Activated CD4-positive, alpha-beta T cell treated with anti-CD3 and anti-CD28 coated beads, Interleukin-10, Interleukin-2, amounts not matched to agents 100 ng/mL and 50 ng/mL, durations not matched to agents 16 hours and 8 hours (primary cell): ENCODE data around the gene SLC66A2.
"Not testable (repeated sequence)": the region's sequence is repeated elsewhere in the genome, so short reads cannot be mapped to it uniquely, and the experiment has no call there.

Experiments used
- DNase-seq: peaks from one replicate; pipeline ENCODE4 v3.0.0-alpha.2; 2020

SLC66A2 gene

DNA sequence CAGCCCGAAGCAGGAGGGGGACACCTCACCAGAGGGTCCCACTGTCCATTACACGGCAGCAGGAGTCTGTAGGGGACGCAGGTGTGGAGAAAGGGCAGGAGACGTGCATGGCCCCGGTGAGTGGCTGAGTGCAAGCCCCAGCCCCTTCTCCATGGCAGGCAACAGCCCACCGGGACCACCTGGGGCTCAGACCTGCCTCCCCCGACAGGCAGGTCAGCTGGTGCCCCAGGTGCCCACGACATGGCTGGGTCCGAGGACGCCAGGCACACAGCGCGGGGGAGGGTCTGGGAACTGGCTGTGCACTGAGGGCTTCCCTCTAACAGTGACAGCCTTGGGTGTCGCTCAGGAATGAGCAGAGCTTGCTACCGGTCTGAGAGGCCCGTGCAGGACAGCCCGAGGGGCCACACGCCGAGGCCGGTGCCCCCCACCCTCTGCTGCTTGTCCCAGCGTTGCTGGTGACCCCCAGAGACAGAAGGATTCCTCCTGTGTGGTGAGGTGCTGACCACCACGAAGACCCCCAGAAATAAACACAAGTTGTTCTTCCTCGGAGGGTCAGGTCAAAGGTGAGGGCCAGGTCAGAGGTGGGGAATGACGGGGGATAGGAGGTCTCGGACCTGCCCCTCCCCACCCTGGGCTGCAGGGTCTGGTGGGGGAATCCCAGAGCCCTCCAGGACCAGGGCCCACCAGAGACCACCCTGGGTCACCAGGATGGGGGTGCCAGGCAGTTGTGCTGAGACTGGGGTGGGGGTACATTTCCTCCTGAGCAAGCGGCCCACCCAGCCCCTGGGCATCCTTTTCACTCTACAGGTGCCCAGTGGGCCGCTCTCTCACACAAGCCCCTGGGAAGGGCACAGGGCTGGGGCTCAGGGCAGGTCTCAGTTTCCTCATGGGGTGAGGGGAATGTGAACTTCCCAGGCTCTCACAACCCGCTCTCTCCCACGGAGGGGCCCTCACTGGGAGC is 50.6 kb downstream of the SLC66A2 start:
- DNase-seq: no peak

DNA sequence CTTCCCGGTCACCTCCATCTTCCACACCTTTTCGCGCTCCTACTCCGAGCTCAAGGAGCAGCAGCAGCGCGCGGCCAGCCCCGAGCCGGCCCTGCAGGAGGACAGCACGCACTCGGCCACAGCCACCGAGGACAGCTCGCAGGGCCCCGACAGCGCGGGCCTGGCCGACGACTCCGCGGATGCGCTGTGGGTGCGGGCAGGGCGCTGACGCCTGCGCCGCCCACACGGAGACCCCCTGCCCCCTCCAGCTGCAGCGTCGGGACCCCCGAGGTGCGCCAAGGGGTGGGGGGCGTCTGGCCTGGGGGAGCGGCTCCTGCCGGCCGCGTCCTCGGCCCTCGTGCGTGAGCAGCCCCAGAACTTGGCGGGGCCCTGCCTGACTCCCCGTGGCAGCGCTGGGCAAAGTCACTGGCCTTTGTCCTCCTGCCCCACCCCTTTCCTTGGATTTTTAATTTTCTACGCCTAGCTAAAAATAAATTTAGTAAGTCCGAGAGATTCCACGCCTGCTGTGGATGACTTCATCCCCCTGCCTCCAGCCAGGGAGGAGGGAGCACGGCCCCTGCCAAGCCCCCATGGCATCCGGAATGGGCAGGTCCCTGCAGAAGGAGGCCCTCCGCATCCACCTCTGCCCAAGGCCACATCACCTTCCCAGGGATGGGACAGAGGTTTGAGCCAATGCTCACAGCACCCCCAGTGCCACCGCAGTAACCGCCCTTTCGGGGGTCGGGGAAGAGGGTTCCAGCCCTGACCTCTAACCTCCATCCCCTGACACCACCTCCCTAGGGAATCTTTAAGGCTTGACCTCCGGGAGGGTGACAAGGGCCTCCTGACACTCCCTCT is 51.6 kb downstream of the SLC66A2 start:
- DNase-seq: no peak

DNA sequence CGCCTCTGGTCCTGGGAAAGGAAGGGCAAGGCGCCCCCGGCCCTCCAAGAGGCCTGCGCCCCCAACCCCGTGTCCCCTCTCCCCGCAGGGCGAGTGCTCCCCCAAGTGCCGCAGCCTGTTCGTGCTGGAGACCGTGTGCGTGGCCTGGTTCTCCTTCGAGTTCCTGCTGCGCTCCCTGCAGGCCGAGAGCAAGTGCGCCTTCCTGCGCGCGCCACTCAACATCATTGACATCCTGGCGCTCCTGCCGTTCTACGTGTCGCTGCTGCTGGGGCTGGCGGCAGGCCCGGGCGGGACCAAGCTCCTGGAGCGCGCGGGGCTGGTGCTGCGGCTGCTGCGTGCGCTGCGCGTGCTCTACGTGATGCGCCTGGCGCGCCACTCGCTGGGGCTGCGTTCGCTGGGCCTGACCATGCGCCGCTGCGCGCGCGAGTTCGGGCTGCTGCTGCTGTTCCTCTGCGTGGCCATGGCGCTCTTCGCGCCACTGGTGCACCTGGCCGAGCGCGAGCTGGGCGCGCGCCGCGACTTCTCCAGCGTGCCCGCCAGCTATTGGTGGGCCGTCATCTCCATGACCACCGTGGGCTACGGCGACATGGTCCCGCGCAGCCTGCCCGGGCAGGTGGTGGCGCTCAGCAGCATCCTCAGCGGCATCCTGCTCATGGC is 52.4 kb downstream of the SLC66A2 start:
- no peak for DNase-seq

DNA sequence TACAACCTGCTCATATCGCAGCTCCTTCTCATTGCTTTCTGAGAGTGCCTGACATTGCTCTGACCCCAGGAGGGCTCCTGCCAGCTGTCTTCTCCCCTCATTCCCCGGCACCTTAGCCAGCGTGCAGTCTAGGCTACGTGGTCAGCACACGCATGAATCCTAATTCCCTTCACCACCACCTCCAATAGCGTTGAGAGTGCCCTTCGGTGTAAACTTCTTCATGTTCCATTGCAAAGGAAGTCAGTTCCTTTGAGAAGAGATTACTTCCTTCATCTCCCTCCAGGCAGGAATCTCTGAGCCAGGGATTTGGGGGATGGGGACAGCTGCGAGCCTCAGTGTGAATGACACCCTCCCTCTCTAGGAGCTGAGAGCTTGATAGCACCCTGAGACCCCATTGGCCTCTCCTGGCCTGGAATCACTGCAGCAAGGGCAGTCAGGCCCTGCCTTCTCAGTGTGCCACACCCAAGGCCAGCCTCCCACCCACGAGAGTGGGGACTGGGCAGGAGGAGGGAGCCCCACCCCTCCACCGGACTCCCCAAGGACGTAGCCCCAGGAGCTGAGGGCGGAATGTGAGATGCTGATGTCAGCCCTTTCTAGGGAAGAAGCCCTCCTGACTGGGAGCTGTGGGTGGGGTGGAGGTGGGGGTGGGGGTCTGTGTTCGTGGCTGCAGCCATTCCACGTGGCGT is 53.4 kb downstream of the SLC66A2 start:
- DNase-seq: no peak

DNA sequence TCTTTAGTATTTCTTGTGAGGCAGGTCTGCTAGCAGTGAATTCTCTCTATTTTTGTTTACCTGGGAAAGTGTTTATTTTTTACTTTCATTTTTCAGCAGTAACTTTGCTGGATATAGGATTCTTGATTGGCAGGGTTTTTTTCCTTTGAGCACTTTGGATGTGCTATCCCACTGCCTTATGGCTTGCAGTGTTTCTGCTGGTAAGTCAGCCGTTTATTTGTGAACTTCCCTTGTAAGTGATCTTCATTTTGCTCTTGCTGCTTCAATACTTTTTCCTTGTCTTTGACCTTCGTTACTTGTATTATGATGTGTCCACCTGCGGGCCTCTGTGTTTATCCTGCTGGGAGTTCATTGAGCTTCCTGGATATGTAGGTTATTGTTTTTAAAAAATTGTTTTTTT is 54.7 kb downstream of the SLC66A2 start:
- no peak for DNase-seq

DNA sequence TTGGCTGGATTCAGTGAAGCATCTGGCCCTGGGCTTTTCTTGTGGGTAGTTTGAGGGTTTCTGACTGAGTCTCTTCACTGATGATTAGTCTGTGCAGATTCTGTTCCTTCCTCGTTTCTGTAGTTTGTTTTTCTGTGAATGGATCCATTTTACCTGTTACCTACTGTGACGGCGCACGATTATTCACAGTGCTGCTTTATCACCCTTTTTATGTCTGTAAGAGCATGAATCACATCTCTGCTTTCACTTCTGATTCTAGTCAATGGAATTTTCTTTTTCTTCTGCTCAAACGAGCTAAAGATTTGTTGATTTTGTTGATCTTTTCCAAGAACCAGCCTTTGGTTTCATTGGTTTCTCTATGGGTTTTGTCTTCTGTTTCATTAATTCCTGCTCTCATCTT is 60.8 kb downstream of the SLC66A2 start:
- peak; percentile 55 for DNase-seq

DNA sequence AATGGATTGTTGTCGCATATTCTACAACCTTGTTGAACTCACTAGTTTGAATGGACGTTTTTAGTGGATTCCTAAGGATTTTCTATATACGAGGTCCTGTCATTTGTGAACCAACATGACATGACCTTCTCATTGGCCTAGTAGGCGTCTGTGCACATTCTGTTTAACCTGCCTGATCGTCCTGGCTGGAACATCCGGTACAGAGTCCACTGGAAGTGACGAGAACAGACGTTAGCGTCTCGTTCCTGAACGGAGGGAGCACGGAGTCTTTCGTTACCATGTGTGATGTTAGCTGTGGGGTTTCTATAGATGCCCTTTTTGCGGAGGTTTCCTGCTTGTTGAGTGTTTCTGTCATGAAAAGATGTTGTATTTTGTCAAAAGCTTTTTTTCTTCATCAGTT is 61.9 kb downstream of the SLC66A2 start:
- no peak for DNase-seq

DNA sequence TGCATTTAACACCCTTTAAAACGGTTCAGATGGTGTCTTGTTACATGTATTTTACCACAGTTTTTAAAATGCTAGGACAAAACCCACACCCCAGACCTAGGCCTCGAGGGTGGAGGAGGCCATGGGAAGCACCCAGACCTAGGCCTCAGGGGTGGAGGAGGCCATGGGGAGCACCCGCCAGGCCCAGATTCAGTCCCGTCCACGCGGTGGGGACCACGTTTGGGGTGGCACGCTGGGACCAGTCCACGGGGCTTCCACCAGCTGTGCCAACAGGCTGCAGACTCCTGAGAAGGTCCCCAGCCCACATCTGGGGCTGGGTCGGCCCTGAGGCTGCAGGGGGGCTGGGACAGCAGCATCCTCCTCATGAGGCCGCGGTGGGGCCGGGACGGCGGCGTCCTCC is 63.4 kb downstream of the SLC66A2 start:
- DNase-seq: no peak

DNA sequence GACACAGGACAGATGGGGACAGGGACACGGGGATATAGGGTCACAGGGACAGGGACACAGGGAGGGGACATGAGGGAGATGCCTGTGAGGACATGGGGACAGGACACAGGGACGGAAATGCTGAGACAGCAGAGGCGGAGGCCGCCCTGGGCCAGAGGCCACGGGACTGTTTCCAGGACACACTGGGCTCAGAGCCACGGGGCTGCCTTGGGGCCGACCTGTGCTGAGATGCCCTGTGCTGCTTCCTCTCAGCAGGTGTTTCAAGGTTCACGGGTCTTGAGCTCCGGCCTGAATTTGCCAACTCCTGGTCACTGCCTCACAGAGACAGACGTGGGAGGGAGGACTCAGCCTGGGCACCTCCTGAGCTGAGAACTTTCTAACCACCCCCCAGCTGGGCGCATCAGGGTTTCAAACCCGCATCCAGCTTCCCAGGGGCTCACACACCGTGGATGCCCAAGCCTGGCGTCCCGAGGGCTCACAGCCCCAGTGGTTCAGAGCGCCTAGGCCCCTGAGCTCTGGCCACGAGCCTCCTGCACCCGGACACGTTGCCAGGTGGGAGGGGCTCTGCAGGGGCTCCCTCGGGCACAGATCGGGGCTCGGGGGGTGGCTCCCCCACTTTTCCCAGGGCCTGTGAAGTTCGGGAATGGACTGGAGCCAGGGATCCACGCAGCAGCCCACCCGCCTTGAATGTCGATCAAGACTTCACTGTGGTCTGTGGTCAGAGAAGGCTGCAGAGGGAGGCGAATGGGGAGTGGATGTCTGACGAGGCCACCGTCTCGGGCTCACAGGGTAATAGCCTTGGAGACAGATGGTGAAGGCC is 64.1 kb downstream of the SLC66A2 start:
- DNase-seq: no peak

DNA sequence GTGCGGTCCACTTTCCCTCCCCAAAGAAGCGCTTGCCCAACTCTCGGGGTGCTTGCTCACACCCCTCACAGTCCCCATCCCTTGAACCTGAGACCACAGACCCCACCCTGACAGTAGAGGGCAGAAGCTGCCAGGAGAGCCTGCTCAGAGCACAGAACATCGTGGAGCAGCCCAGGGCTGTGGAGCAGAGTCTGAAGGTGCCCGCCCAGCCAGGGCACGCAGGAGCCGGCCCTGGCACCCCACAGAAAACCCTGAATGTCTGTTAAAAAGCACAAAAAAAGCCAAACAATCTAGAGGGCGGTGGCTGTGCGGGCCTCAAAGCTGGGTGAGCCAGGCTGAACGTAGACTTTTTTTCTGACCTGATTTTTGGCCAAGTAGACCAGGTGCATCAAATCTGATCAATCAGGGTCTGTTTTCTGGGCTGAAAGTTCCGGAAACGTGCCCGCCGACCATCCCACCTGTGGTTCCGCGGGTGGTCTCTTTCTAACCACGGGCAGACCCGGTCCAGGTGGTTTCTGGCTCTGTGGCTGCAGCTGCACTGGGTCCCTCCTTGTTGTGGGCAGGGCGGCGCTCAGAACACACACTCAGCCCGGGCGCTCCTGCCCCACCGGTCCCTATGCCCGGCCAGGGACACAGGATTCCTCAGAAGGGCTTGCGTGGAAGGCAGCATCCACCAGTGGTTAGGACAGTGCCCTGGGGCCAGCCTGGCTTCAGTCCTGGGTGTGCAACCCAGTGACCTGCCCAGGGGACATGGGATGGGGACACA is 66.3 kb downstream of the SLC66A2 start:
- DNase-seq: no peak

DNA sequence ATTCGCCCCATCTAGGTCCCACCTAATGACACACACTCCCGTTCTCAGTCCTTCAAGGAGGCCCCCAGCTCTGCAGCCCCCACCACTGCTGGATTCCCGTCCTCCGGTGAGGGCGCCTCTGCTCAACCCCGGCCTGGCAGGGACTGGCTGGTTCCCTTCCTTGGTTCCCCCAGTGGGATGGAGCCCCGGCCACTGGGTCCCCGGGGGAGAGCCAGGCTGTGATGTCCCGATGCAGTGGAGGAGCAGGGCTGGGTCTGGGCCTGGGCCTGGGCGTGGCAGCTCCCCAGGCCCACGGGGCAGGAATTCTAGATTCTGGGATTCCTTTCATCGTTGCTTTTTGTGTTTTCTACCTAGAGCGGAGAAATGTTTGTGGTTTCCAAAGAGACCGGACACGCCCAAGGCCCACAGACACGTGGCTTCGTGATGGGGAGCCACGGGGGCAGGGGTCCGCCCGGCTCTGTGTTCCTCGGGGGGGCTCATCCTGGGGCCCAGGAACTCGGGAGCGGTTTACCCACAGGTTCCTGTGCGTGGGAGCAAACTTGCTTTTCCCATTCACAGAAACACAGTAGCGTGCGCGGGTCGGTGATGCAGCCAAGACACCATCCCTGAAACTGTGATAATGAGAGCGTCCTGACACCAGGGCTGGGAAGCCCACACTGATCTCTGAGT is 67.0 kb downstream of the SLC66A2 start:
- DNase-seq: no peak

DNA sequence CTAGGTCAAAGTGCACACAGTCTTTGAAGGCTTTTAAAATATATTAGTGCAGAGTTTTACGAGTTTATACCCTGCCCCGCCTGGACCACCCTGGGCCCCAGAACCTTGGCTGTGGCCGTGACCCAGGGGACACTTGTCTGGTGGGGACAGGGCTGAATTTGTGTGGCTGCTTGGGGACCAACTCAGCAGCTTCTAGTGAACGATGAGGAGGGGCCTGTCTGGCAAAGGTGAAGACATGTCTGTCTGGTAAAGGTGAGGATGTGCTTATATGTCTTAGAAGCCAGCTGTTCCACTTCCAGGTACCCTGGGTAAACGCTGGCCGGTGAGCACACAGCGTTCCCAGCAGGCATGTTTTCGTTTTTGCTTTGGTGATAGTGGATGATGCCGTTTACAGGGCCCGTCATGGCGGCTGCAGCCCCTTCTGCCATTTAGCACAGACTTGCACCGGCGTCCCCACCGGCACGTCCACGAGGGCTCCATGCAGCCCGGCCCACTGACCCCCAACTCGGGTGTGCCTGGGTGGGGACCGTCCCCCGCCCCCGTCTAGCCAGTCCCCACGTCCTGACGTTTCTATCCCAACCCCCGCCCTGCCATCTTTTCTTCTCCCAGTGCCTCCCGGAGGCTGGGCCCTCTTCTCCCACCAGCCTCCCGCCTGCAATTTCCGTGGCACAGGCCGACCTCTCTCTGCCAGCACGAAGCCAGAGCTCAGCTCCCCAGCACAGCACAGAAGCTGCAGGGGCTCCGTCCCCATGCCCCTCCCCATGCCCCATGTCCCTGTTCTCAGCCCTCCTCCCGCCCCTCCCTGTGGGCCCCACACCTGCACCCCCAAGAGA is 67.8 kb downstream of the SLC66A2 start:
- no peak for DNase-seq

DNA sequence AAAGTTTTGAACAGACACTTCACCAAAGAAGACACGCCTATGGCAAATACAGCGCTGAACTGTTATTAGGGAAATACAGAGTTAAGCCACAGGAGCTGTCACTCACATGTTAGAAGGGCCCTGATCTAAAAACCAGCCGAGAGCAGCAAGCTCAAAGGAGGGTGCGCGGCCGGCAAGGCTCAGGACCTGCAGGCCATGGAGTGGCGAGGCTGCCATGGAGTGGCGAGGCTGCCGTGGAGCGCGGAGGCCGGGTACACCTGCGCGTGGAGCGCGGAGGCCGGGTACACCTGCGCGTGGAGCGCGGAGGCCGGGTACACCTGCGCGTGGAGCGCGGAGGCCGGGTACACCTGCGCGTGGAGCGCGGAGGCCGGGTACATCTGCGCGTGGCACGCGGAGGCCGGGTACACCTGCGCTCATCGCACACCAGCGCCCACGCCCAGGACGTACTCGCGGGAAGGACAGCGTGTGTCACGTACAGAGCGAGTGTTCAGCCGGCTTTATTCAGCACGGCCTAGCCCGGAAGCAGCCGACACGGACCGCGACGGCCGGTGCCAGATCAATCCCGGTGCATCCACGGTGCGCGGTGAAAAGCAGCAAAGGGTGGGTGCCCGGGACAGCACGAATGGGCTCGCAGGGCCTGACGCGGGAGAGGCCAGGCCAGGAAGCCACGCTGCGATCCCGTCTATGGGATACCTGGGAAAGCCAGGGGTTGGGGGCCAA is 68.8 kb downstream of the SLC66A2 start:
- no peak for DNase-seq

DNA sequence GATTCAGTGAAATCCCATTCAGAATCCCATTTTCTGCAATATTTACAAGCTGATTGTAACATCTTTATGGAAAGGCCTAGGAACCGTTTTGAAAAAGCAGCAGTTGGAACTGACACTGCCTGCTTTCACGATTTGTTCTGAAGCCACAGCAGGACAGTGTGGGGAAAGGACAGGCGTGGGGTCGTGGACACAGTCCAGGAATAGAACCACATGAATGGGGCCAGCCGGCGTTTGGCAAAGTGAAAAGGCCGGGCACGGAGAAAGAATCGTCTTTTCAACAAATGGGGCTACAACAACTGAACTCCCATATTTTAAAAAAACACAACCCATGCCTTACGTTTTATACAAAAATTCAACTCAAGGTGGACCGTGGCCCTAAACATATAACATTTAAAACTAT is 69.8 kb downstream of the SLC66A2 start:
- DNase-seq: no peak

DNA sequence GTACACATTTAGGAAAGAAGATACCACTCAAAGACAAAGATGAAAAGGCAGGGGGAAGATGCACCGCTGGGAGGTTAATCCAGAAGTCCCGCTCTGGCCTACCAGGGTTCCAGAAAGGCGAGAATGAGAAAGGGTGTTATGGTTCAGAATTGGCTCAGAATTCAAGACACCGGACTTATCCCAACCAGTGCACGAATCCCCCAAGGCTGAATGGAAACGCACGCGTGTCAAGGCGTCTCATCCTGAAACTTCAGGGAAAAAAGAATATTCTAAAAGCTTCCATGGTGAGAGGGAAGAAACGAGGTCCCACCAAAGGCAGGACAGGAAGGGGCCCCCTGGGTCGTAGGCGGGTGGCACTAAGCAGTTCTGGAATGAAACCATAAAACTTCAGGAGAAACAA is 71.9 kb downstream of the SLC66A2 start:
- DNase-seq: no peak

DNA sequence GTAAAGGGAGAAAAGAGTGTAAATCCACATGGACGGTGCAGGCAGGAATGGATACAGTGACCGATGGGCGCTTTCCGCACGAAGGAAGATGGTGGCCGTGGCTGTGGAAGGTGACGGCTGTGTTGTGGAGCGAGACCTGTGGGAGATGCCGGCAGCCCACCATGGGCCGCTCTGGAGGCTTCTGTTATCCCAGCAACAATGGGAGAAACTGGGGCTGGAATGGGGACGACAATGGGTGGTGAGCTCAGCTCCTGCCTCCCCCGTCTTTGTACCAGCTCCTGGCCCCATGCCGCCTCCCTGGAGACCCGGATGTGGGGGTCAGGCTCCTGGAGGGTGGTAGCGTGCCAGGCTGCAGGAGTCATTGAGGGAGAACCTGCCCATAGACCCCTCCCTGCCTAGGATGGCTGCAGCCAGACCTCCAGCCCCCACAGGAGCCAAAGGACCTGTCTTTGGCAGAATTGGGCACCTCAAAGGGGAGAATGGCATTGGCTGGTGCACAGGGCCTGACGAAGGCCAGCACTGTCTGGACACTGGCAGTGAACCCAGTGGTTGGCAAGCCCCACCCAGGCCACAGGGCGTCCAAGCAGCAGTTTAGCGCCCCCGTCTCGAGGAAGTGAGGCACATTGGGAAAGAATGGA is 72.6 kb downstream of the SLC66A2 start:
- no peak for DNase-seq

DNA sequence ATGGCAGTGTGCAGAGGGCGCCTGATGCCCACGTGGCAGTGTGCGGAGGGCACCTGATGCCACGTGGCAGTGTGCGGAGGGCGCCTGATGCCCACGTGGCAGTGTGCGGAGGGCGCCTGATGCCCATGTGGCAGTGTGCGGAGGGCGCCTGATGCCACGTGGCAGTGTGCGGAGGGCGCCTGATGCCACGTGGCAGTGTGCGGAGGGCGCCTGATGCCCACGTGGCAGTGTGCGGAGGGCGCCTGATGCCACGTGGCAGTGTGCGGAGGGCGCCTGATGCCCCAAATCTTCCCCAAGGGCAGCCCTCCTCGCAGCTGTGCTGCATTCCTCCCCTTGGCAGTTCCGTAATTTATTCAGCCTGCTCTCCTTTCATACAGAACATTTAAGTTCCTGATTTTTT is 73.2 kb downstream of the SLC66A2 start:
- not testable (repeated sequence) for DNase-seq
